Cerebellar nuclear complex (tissue), 1 donor: ENCODE measurements around the gene TNNI2.
"Not testable (repeated sequence)": the region's sequence is repeated elsewhere in the genome, so short reads cannot be mapped to it uniquely, and the experiment has no call there.

Experiments used
- DNase-seq, 2 experiments: peaks; one replicate each; lab custom pipeline; 2025; lab: John Stamatoyannopoulos, UW

Gene TNNI2

GRCh38 chr11:1838426-1839144, at the start of gene TNNI2:
TSS of gene TNNI2 (plus strand) at chr11:1838981. CDS start at chr11:1839697, 716 bp downstream.
- no peak for DNase-seq

DNA sequence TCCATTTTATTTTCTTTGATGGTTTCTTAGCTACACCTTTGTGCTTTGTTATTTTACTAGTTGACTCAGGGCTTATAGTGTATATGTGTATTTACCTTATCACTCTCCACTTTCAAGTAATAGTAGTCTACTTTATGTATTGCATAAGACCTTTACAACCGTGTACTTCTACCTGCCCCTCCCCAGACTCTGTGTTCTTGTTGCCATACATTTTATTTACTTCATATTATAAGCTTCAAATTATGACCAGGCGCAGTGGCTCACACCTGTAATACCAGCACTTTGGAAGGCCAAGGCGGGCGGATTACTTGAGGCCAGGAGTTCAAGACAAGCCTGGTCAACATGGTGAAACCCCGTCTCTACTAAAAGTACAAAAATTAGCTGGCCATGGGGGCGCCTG, 46.9 kb upstream of the TNNI2 start:
- DNase-seq, result no peak

GRCh38 chr11:1792461-1792860, 46.3 kb upstream of the TNNI2 start:
- DNase-seq, result no peak

GRCh38 chr11:1793081-1793480, 45.7 kb upstream of the TNNI2 start:
- no peak for DNase-seq

GRCh38 chr11:1796413-1797011, 42.3 kb upstream of the TNNI2 start:
- no peak for DNase-seq

DNA sequence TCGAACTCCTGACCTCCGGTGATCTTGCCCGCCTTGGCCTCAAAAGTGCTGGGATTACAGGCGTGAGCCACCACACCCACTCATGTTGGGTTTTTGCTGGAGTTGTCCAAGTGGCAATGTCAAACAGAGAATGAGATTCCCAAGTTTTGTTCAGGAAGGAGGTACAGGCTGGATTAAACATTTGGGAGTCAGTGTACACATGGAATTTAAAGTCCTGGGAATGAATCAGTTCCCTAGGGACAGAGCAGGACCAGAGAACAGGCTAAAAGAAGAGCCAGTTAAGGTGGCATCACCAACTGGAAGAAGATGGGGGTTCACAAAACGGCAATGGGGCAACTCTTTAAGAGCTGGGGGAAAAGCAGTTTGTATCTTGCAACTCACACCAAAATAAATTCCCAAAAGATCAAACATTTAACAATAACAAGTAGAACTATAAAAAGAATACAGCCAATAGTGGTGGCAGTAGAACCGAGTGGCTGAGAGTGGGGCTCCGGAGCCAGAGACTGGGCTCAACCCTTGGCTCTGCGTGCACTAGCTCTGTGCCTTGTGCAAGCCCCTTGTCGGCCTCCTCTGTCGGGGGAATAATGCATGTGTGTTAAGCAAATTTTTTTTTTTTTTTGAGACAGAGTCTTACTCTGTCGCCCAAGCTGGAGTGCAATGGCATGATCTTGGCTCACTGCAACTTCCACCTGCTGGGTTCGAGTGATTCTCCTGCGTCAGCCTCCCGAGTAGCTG, 41.2 kb upstream of the TNNI2 start:
- no peak for DNase-seq

- no peak for DNase-seq
Observed at GRCh38 chr11:1803246-1803645, 35.5 kb upstream of the TNNI2 start.

GRCh38 chr11:1803835-1804519, 34.8 kb upstream of the TNNI2 start:
- not testable (repeated sequence) for DNase-seq

GRCh38 chr11:1805525-1805924, 33.3 kb upstream of the TNNI2 start:
- DNase-seq, result no peak

DNA sequence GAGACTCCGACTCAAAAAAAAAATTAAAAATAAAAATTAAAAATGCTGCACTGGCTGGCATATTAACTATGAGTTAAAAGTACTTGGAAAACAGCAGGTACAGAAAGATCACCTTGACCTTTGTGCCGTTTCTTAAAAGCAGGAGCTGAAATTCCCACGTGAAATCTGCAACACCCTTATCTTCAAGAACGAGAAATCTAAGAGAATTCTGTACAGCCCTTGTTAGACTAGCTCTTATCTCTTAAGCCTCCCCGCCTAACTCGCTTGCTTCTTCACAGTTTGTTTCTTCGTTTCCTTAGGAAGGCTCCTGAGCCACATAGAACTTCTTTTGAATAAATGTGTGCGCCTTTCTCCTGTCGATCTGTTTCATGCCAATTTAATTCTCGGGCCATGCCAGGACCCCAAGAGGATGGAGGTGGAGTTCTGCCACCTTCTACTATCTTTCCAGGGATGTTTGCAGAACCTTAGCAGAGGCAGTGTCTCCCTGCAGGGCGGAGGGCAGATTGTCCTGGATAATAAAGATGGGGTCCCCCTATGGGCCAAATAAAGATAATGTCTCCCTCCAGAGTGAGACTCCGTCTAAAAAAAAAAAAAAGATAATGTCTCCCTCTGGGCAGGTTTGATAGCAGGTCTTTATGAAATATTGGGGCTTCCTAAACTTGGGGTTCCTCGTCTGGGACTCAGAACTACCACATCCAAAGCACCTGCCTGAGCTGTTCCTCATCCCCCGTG, 31.4 kb upstream of the TNNI2 start:
- no peak for DNase-seq

- no peak for DNase-seq
Observed at GRCh38 chr11:1810761-1811160, 28.0 kb upstream of the TNNI2 start.

DNA sequence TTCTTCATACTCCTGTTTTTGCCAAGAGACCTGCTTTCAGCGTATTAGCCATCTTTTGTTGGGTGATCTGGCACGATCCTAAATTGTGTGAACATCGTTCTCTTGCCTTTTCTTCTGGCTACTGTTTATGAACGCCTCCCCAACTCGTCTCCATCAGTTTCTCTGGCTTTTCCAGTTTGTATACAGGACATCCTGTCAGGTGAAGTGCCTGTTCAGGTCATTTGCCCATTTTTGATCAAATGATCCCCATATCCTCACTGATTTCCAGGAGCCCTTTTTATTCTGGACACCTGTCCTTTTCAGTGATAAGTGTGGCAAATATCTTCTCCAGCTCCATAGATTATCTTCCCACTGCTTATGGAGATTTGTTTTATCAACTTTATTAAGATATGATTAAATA, 26.5 kb upstream of the TNNI2 start:
- no peak for DNase-seq

GRCh38 chr11:1812801-1813200, 26.0 kb upstream of the TNNI2 start:
- no peak for DNase-seq

- not testable (repeated sequence) for DNase-seq
Observed at GRCh38 chr11:1813356-1813755, 25.4 kb upstream of the TNNI2 start.

DNA sequence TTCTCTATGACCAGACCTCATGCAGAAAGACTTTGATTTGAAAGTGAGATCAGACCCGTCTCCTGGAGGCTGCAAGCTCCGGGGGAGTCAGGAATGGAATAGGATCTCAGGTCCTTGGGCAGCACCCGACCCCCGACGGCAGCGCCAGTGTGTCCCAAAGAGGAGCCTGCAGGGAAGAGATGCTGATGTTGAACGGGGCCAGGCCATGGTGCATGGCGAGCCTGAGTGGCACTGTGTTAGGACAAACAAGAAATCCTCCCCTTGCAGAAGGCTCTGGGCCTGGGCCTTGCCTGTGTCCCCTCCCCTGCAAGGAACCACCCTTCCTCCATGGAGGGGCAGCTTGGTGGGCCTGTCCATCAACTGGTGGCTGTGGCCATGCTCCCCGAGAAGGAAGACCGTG, 24.1 kb upstream of the TNNI2 start:
- DNase-seq, result no peak

GRCh38 chr11:1815311-1815710, 23.5 kb upstream of the TNNI2 start:
- DNase-seq, result no peak

- no peak for DNase-seq
Observed at GRCh38 chr11:1815751-1816150, 23.0 kb upstream of the TNNI2 start.

- no peak for DNase-seq
Observed at GRCh38 chr11:1817000-1817399, 21.8 kb upstream of the TNNI2 start.

DNA sequence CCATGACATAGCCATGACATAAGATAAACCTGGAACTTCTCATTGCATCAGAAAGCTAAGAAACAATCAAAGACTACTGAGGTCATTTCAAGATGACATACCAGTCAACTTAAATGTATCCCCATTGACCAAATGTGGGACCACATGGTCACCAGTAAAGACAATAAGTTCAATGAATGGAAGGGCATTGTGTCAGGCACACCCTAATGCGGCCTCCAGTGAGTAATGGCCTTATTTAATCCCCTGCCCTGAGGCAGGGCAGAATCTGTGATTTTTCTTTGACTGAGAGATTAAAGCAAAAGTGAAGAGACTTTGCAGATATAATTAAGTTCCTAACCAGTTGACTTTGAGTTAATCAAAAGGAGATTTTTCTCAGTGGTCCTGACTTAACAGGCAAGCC, 21.3 kb upstream of the TNNI2 start:
- no peak for DNase-seq

DNA sequence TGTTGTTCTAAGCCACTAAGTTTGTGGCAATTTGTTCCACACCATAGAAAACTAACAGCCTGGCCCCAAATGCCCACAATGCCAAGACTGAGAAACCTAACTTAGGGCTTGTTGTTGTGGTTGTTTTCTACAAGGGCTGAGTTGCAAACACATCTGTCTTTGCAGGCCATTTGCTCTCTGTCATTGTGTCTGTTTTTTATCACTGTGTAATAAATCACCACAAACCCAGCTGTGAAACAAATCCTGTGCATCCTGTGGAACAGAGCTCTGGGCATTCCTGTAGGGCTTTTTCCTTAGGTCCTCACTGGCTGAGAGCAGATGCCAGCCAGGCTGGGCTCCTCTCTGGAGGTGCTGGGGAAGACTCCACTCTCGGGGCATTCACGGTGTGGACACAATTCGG, 19.7 kb upstream of the TNNI2 start:
- no peak for DNase-seq

- DNase-seq, result no peak
Observed at GRCh38 chr11:1820463-1821325, 18.1 kb upstream of the TNNI2 start.
